Thyroid gland (tissue), 4 donors: Measurements from ENCODE around the gene ESR1. TPM values are rescaled to one million over a fixed set of nuclear protein-coding genes. Genes with fewer than 3 reads are reported as not detected.

ENCODE experiments used
- DNase-seq, 2 donors: peaks; one replicate each; pipeline ENCODE4 v3.0.0-alpha.2; 2019
- H3K27ac ChIP-seq, 3 donors: fragments of 200-600 bp; sonication (generic); 1 replicate in 2 of 3; 2 replicates in 1 of 3; pipeline ENCODE4 v1.5.1; 2016 to 2019; ENCODE audit warnings: mild to moderate bottlenecking in 1 of 3, moderate library complexity in 1 of 3
- H3K27me3 ChIP-seq: fragments of 200-600 bp; sonication (generic); one replicate; pipeline ENCODE4 v1.5.1; 2019
- H3K36me3 ChIP-seq, 2 donors: fragments of 200-600 bp; sonication (generic); one replicate each; pipeline ENCODE4 v1.5.1; 2016 to 2019
- H3K4me1 ChIP-seq, 2 donors: fragments of 200-600 bp; sonication (generic); one replicate each; pipeline ENCODE4 v1.5.1; 2017 to 2019
- H3K4me3 ChIP-seq, 3 donors: fragments of 200-600 bp; sonication (generic); replicated peaks in 1 of 3; 1 replicate in 2 of 3; 2 replicates in 1 of 3; pipeline ENCODE4 v1.5.1; 2016; ENCODE audit warnings: mild to moderate bottlenecking in 1 of 3
- H3K9me3 ChIP-seq: fragments of 200-600 bp; sonication (generic); one replicate; pipeline ENCODE4 v1.5.1; 2017
- POLR2A ChIP-seq, 2 donors: fragments of 450-650 bp; IDR thresholded peaks; one replicate each; pipeline ENCODE4 v1.6.1; 2017; ENCODE audit warnings: antibody characterized with exemption in 2 of 2, mild to moderate bottlenecking in 2 of 2, moderate library complexity in 1 of 2
- WGBS, 2 donors: methylation state at CpG; one replicate each; pipeline ENCODE4 v1.1.5; 2017; 5-methylcytosine and 5-hydroxymethylcytosine counted together
- intact Hi-C: fragments of 100-400 bp; cut with DNase I; formaldehyde crosslinking; loops from one replicate; pipeline ENCODE4 v1.15.1; 2023
- total RNA-seq, 4 donors: library from RNA; depleted of rRNA; stranded (reverse); fragments of >200 nt; gene quantifications; one replicate each; pipeline ENCODE4 v1.2.3, GENCODE V29; 2016
- TF ChIP-seq, protein P1 (sequence below), 6 experiments: fragments of 200-600 bp in 3 of 6; fragments of 450-650 bp in 3 of 6; sonication (generic) in 3 of 6; IDR thresholded peaks; one replicate each; pipeline ENCODE4 v1.5.1; 2016 to 2019; ENCODE audit warnings: antibody characterized with exemption in 6 of 6, mild to moderate bottlenecking in 2 of 6, inconsistent platforms in 1 of 6, moderate library complexity in 1 of 6

The ESR1 gene
- total RNA-seq, 4 donors from 2014 or later: 3.2 to 4.7 (median 3.6) TPM

DNA sequence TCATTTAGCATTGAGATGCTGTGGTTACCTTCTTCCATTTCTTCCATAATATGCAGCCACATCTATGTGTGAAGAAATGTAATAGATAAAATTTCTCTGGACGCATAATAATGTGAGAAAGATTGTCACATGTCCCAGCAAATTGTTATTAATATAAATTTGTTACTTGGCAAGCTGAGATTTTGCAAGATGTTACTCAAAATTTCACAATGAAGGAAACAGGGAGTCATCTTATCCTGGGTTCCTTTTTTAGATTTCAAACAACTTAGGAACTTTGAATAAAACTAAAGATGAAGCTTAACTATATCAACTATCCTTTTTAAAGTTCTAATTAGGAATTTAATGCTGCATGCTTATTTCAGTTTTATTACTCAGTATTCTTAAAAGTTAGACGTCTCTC is 3.6 kb downstream of the ESR1 start:
- intact Hi-C loops: no loop called here
- Histone ChIP-seq H3K9me3 (no peaks in the 10 kb centered on the region), H3K36me3 (no peaks in the 10 kb centered on the region), H3K27me3 (no peaks in the 10 kb centered on the region), H3K27ac (no peak overlapping the region), H3K4me1 (peaks cover under 1 to 5% of the 10 kb centered on the region in 2 donors), H3K4me3 (no peak overlapping the region)
- DNase-seq: no peak
- TF ChIP-seq POLR2A (IDR thresholded peaks at IDR 0.05): no peak
- TF ChIP-seq, protein P1, sequence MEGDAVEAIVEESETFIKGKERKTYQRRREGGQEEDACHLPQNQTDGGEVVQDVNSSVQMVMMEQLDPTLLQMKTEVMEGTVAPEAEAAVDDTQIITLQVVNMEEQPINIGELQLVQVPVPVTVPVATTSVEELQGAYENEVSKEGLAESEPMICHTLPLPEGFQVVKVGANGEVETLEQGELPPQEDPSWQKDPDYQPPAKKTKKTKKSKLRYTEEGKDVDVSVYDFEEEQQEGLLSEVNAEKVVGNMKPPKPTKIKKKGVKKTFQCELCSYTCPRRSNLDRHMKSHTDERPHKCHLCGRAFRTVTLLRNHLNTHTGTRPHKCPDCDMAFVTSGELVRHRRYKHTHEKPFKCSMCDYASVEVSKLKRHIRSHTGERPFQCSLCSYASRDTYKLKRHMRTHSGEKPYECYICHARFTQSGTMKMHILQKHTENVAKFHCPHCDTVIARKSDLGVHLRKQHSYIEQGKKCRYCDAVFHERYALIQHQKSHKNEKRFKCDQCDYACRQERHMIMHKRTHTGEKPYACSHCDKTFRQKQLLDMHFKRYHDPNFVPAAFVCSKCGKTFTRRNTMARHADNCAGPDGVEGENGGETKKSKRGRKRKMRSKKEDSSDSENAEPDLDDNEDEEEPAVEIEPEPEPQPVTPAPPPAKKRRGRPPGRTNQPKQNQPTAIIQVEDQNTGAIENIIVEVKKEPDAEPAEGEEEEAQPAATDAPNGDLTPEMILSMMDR (IDR thresholded peaks at IDR 0.05): no peak
- WGBS, 2 donors: 85 to 87% methylated on average over 2 of the region's 2 CpGs

DNA sequence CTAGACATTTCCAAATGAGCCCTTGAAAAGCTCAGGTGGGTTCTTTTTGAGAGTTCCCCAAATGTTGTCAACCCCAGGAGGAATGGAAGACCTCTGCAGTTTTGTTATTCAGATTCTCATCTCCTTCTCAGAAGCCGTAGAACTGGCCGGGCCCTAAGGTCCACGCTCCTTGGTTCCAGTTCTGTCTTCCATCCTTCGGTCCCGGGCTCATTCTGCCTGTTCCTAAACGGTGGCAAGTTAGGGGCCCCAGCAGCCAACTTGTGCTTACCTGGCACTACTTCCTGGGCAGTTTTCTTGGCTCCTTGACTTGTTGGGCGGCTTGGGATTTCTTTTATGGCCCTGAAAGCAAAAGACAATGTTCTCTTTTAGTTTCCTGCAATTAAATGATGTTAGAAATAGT is 6.4 kb downstream of the ESR1 start:
- TF ChIP-seq POLR2A (IDR thresholded peaks at IDR 0.05): no peak
- TF ChIP-seq, protein P1 (IDR thresholded peaks at IDR 0.05): no peak
- Histone ChIP-seq H3K27me3 (no peaks in the 10 kb centered on the region), H3K9me3 (no peaks in the 10 kb centered on the region), H3K36me3 (no peaks in the 10 kb centered on the region), H3K4me1 (peaks cover 3 to 7% of the 10 kb centered on the region in 2 donors), H3K4me3 (no peak overlapping the region), H3K27ac (no peak overlapping the region)
- no peak for DNase-seq
- intact Hi-C loops: no loop called here
- 88 to 89% methylated on average over 7 of the region's 7 CpGs for WGBS, 2 donors

DNA sequence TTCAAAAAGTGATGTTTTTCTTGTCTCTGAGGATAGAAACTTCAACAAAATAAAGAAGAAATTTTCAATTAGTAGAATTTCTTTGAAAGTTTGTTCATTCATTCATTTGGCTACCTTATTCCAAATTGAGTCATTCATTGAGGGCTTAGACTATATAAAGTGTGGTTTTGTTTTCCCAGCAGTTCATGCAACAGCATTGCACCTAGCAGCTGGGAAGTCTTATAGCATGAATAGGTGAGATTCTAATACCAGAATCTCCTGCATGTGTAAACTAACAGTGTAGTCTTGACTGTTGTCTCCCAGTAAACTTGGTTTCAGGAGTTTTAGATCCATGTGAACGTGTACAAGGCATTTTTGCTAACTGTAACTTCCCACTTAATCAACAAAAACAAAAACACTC is 7.1 kb downstream of the ESR1 start:
- 59 to 75% methylated on average over 1 of the region's 1 CpG for WGBS, 2 donors
- Histone ChIP-seq H3K36me3 (no peaks in the 10 kb centered on the region), H3K27me3 (no peaks in the 10 kb centered on the region), H3K27ac (no peak overlapping the region), H3K4me1 (peaks cover 3 to 7% of the 10 kb centered on the region in 2 donors), H3K4me3 (no peak overlapping the region), H3K9me3 (no peaks in the 10 kb centered on the region)
- DNase-seq: no peak
- no peak for TF ChIP-seq POLR2A (IDR thresholded peaks at IDR 0.05)
- intact Hi-C loops: no loop called here

DNA sequence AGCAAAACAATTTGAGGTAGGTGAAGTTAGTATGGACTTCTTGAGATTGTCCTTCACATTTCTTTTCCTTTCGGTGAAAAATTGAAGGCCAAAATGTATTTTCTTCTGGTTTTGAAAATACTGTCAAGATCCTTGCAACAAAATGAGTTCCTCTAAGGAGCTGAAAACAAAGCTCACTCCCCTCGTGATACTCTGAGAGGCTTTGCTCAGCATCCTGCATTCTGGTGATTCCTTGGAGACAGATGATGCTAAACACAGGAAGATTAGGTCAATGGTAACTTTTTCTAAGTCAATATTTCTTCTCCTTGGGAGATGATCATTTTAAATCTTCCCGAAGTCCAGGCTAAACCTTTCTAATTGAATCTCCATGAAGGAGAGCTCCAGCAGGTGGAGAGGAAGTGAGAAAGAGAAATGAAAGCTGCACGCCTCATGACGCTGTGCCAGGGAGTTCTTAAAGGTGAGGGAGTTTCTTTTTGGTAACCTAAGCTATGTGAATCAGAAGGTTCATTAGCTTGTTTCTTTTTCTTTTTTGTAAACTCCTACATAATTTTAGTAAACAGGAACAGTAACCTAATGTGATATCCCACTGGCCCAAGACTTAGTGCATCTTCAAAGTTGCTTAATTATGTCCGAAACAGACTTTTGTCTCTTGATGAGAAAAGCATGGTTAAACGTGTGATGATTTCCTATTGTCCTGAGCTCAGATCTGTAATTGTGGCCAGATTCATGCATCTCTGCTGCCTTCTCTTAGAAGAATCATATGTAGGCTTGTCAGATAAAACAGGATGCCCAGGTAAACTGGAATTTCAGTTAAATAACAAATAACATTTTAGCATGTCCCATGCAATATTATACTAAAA is 15.0 kb downstream of the ESR1 start:
- 74 to 82% methylated on average over 7 of the region's 7 CpGs for whole genome bisulfite sequencing, 2 donors
- no peaks in the 10 kb centered on the region for H3K27me3 ChIP-seq
- TF ChIP-seq, protein P1 (IDR thresholded peaks at IDR 0.05): no peak
- TF ChIP-seq POLR2A (IDR thresholded peaks at IDR 0.05): no peak
- no peaks in the 10 kb centered on the region for H3K4me1 ChIP-seq
- no peaks in the 10 kb centered on the region for H3K36me3 ChIP-seq
- no peaks in the 10 kb centered on the region for H3K9me3 ChIP-seq
- no peak overlapping the region for H3K27ac ChIP-seq
- intact Hi-C loops: no loop called here
- no peak for DNase-seq
- H3K4me3 ChIP-seq: no peak overlapping the region

DNA sequence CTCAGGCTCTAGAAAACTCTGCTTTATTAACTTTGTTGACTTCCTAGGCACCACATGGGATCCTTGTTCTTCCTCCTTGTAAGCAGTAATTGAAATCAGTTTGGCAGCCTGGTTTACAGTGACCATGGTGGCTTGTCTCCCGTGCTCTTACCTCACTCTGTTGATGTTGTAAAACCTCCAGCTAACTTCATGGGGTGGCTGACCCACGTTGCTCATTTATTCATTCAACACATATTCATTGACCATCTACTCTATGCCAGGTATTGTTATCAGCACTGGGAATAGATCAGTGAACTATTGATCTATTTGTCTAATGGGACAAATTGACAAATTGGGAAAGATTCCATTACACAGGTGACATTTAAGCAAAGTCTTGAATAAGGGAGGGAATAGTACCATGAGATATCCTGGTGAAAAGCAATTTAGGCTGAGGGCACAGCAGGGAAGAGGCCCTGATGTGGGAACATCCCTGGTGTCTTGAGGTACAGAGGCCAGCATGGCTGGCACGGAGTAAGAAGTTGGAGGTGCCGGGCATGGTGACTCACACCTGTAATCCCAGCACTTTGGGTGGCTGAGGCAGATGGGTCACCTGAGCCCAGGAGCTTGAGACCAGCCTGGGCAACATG is 19.1 kb downstream of the ESR1 start:
- 89 to 90% methylated on average over 4 of the region's 4 CpGs for WGBS, 2 donors
- no peak for DNase-seq

More for the DNA sequence above, 19.1 kb downstream of the ESR1 start:
- H3K27me3 ChIP-seq: no peaks in the 10 kb centered on the region
- no peaks in the 10 kb centered on the region for H3K36me3 ChIP-seq
- H3K4me3 ChIP-seq: no peak overlapping the region
- no peaks in the 10 kb centered on the region for H3K4me1 ChIP-seq
- no peak overlapping the region for H3K27ac ChIP-seq
- intact Hi-C loops: no loop called here
- TF ChIP-seq, protein P1 (IDR thresholded peaks at IDR 0.05): no peak
- no peak for TF ChIP-seq POLR2A (IDR thresholded peaks at IDR 0.05)
- H3K9me3 ChIP-seq: no peaks in the 10 kb centered on the region
